MCF 10A (cell line): ENCODE measurements around the gene TDP1. TPM values are rescaled to one million over a fixed set of nuclear protein-coding genes. Genes with fewer than 3 reads are reported as not detected.

ENCODE experiments used
- BruUV-seq: library from RNA; stranded (reverse); fragments of 400-500 nt; replicated peaks from 2 replicates; lab custom pipeline; 2021; lab: Mats Ljungman, UMichigan
- CTCF ChIA-PET: fragments of 300-600 bp; sonication (Branson Sonifier 250); formaldehyde crosslinking; extraction: SDS; loops from one replicate; lab custom pipeline; 2021; ENCODE audit warnings: antibody characterized with exemption, inconsistent platforms; lab: Yijun Ruan, JAX
- POLR2A ChIA-PET: fragments of 300-600, 350-650 bp; sonication (Branson Sonifier 250); formaldehyde crosslinking; extraction: SDS; loops from one replicate; lab custom pipeline; 2020; ENCODE audit warnings: antibody characterized with exemption, inconsistent platforms; lab: Yijun Ruan, JAX
- DNase-seq: peaks from one replicate; pipeline ENCODE4 v3.0.0-alpha.2; 2018; ENCODE audit not compliant: unreplicated experiment
- H3K27ac Mint-ChIP-seq: one replicate; pipeline ENCODE4 v1.8.0; 2022; ENCODE audit warnings: mild to moderate bottlenecking, low read depth, mixed read lengths; ENCODE audit not compliant: unreplicated experiment
- H3K27me3 Mint-ChIP-seq: one replicate; pipeline ENCODE4 v1.8.0; 2022; ENCODE audit warnings: mixed read lengths; ENCODE audit not compliant: insufficient read depth, unreplicated experiment
- H3K36me3 Mint-ChIP-seq: one replicate; pipeline ENCODE4 v1.8.0; 2022; ENCODE audit warnings: mild to moderate bottlenecking, moderate library complexity, mixed read lengths; ENCODE audit not compliant: insufficient read depth, unreplicated experiment
- H3K4me1 Mint-ChIP-seq: one replicate; pipeline ENCODE4 v1.8.0; 2022; ENCODE audit warnings: mixed read lengths; ENCODE audit not compliant: insufficient read depth, unreplicated experiment
- H3K4me3 Mint-ChIP-seq: one replicate; pipeline ENCODE4 v1.8.0; 2022; ENCODE audit warnings: mild to moderate bottlenecking, moderate library complexity, mixed read lengths; ENCODE audit not compliant: unreplicated experiment
- H3K9me3 Mint-ChIP-seq: one replicate; pipeline ENCODE4 v1.8.0; 2022; ENCODE audit warnings: mixed read lengths; ENCODE audit not compliant: unreplicated experiment
- CTCF ChIP-seq: fragments of 200-600 bp; IDR thresholded peaks from one replicate; pipeline ENCODE4 v1.8.0; 2022; ENCODE audit warnings: antibody characterized with exemption, mild to moderate bottlenecking; ENCODE audit not compliant: unreplicated experiment
- intact Hi-C: fragments of 100-400 bp; cut with micrococcal nuclease; formaldehyde crosslinking; loops from 2 replicates; pipeline ENCODE4 v1.14.1; 2022
- total RNA-seq: library from RNA; stranded (reverse); gene quantifications from 2 replicates; pipeline ENCODE4 v1.2.3, GENCODE V29; 2022

The TDP1 gene
- total RNA-seq, 1 experiment from 2014 or later: 16.3 TPM

- Mint-ChIP-seq H3K4me3 (no peak overlapping the region), H3K27me3 (no peaks in the 10 kb centered on the region), H3K36me3 (peaks cover 16% of the 10 kb centered on the region), H3K27ac (no peak overlapping the region), H3K9me3 (no peaks in the 10 kb centered on the region), H3K4me1 (peaks cover 19% of the 10 kb centered on the region)
- BruUV-seq: no TSS peak
- intact Hi-C loops: no loop called here
- TF ChIP-seq CTCF: no peak
- CTCF ChIA-PET: interaction anchor here (0.6 to 7.6 kb wide), 3 partner anchors 12 to 1142 kb away, joined by 3 to 43 read pairs (median 22); no protein-coding TSS in a partner anchor
- DNase-seq: no peak
- POLR2A ChIA-PET: no interaction called here
Measured at GRCh38 chr14:89960914-89961313, 5.2 kb downstream of the TDP1 start.

- Mint-ChIP-seq H3K4me3 (no peak overlapping the region), H3K27ac (peak overlapping the region; percentile 39), H3K36me3 (peaks cover 27% of the 10 kb centered on the region), H3K9me3 (no peaks in the 10 kb centered on the region), H3K4me1 (peaks cover 5% of the 10 kb centered on the region), H3K27me3 (no peaks in the 10 kb centered on the region)
- no TSS peak for BruUV-seq
- POLR2A ChIA-PET: interaction anchor here (0.5 to 1.5 kb wide), 4 partner anchors 8 to 107 kb away, joined by 3 to 7 read pairs (median 4); partner anchors contain the start of genes EFCAB11 and TDP1
- TF ChIP-seq CTCF: no peak
- CTCF ChIA-PET: interaction anchor here (3.1 to 7.6 kb wide), 2 partner anchors 10 to 272 kb away, joined by 25 to 43 read pairs; no protein-coding TSS in a partner anchor
- DNase-seq: no peak
- intact Hi-C loops: no loop called here
Measured at GRCh38 chr14:89963288-89963978, 7.7 kb downstream of the TDP1 start.

GRCh38 chr14:89965839-89966238 is 10.1 kb downstream of the TDP1 start:
- no TSS peak for BruUV-seq
- CTCF ChIA-PET: interaction anchor here (0.6 to 7.6 kb wide), 6 partner anchors 8 to 793 kb away, joined by 3 to 43 read pairs (median 6); no protein-coding TSS in a partner anchor
- intact Hi-C loops: no loop called here
- DNase-seq: no peak
- Mint-ChIP-seq H3K36me3 (peaks cover 44% of the 10 kb centered on the region), H3K27me3 (no peaks in the 10 kb centered on the region), H3K27ac (no peak overlapping the region), H3K9me3 (no peaks in the 10 kb centered on the region), H3K4me3 (no peak overlapping the region), H3K4me1 (peaks cover 5% of the 10 kb centered on the region)
- POLR2A ChIA-PET: interaction anchor here (0.8 kb wide), 1 partner anchor 11 kb away, joined by 3 read pairs; the partner anchor contains the start of gene TDP1
- no peak for TF ChIP-seq CTCF

GRCh38 chr14:89973234-89973823 is 17.6 kb downstream of the TDP1 start:
- no peaks in the 10 kb centered on the region for H3K27me3 Mint-ChIP-seq
- no peaks in the 10 kb centered on the region for H3K9me3 Mint-ChIP-seq
- H3K4me1 Mint-ChIP-seq: no peaks in the 10 kb centered on the region
- BruUV-seq: no TSS peak
- H3K27ac Mint-ChIP-seq: no peak overlapping the region
- ChIA-PET CTCF (interaction anchor here (0.5 to 12.5 kb wide), 45 partner anchors 9 to 1405 kb away, joined by 3 to 291 read pairs (median 4); partner anchors contain the start of gene TDP1), POLR2A (interaction anchor here (0.8 to 1.6 kb wide), 3 partner anchors 262 to 284 kb away, joined by 5 to 8 read pairs (median 6); partner anchors contain the start of gene PSMC1)
- TF ChIP-seq CTCF: peak; percentile 84
- H3K36me3 Mint-ChIP-seq: peaks cover 47% of the 10 kb centered on the region
- no peak overlapping the region for H3K4me3 Mint-ChIP-seq
- DNase-seq: peak; percentile 72
- intact Hi-C loops: loop anchor here (1.0 kb wide), 1 partner anchor 262 kb away; no protein-coding TSS in a partner anchor
